CD4-positive, alpha-beta T cell treated with Interferon gamma for 1 hour (primary cell): ENCODE results near the gene TNS1.

ENCODE experiments used
- DNase-seq: peaks from one replicate; pipeline ENCODE4 v3.0.0-alpha.2; 2020

The TNS1 gene

GRCh38 chr2:217842017-217842416 is 160.8 kb downstream of the TNS1 start:
- DNase-seq, result no peak

GRCh38 chr2:217840522-217840921 is 162.3 kb downstream of the TNS1 start:
- no peak for DNase-seq

- no peak for DNase-seq
Measured at GRCh38 chr2:217839750-217840107, 163.1 kb downstream of the TNS1 start.

- DNase-seq, result no peak
Measured at GRCh38 chr2:217839073-217839749, 163.6 kb downstream of the TNS1 start.

- no peak for DNase-seq
Measured at GRCh38 chr2:217838409-217838831, 164.4 kb downstream of the TNS1 start.

GRCh38 chr2:217837530-217837929 is 165.3 kb downstream of the TNS1 start:
- no peak for DNase-seq

- DNase-seq, result no peak
Measured at GRCh38 chr2:217836901-217837491, 165.8 kb downstream of the TNS1 start.

- peak; percentile 7 for DNase-seq
Measured at GRCh38 chr2:217835931-217836891, 166.6 kb downstream of the TNS1 start.

GRCh38 chr2:217834744-217835513 is 167.9 kb downstream of the TNS1 start:
- no peak for DNase-seq

- DNase-seq, result no peak
Measured at GRCh38 chr2:217834057-217834620, 168.7 kb downstream of the TNS1 start.

- DNase-seq, result no peak
Measured at GRCh38 chr2:217833439-217833838, 169.4 kb downstream of the TNS1 start.

- DNase-seq, result no peak
Measured at GRCh38 chr2:217832987-217833386, 169.8 kb downstream of the TNS1 start.

GRCh38 chr2:217832115-217832514 is 170.7 kb downstream of the TNS1 start:
- DNase-seq, result no peak

- DNase-seq, result no peak
Measured at GRCh38 chr2:217831306-217831705, 171.5 kb downstream of the TNS1 start.

GRCh38 chr2:217830807-217831206 is 172.0 kb downstream of the TNS1 start:
- DNase-seq, result no peak

- no peak for DNase-seq
Measured at GRCh38 chr2:217830061-217830460, 172.7 kb downstream of the TNS1 start.

- DNase-seq, result no peak
Measured at GRCh38 chr2:217829420-217829819, 173.4 kb downstream of the TNS1 start.

- DNase-seq, result no peak
Measured at GRCh38 chr2:217828336-217828735, 174.5 kb downstream of the TNS1 start.

- no peak for DNase-seq
Measured at GRCh38 chr2:217827430-217828201, 175.2 kb downstream of the TNS1 start.

GRCh38 chr2:217826991-217827390 is 175.8 kb downstream of the TNS1 start:
- DNase-seq, result no peak

- DNase-seq, result no peak
Measured at GRCh38 chr2:217826520-217826919, 176.3 kb downstream of the TNS1 start.
